ENCODE measurements around the gene MKRN2OS. TPM values are rescaled to one million over a fixed set of nuclear protein-coding genes. Genes with fewer than 3 reads are reported as not detected.

The MKRN2OS gene
- polyA plus RNA-seq, 2 of the 4 experiments (the other 2 are of a cell fraction): not detected

DNA sequence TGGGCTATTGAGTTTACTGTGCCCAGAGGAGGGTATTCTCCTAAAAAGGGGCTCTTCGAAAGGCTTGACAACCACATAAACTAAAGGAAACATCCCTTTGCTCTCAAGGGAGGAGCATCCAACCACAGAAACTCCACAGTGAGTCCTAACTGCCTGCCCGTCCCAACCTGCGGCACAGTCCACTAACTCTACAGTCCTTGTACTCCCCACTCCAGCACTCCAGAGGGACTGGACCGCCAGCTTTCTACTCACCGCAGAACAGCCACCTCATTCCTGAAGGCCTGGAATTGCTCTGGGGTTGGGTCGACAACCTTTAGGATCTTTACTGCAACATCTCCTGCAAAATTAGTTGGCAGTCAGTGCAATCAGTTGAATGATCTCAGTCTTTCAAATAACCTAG lies 46.2 kb upstream of the MKRN2OS start:
- ChIA-PET CTCF (no interaction called here), POLR2A (no interaction called here)
- DNase-seq (ENCODE audit: low read depth in 1 of 2, low spot score in 1 of 2) (no peak), ATAC-seq (no peak), FAIRE-seq (no peak)
- 85% methylated on average over 6 of the region's 6 CpGs for WGBS (ENCODE audit: missing lambda C conversion rate)
- TF ChIP-seq MYC (IDR thresholded peaks at IDR 0.05; ENCODE audit: borderline replicate concordance, low read length) (no peak), ESRRA (IDR thresholded peaks at IDR 0.05; ENCODE audit: borderline replicate concordance, low read length) (no peak), RCOR1 (IDR thresholded peaks at IDR 0.05; ENCODE audit: low read depth, low read length) (no peak), TFCP2L1 (CRISPR knock-in tag; IDR thresholded peaks at IDR 0.05) (no peak), CBX2 (IDR thresholded peaks at IDR 0.05; ENCODE audit: borderline replicate concordance, low read depth) (no peak), CHD2 (IDR thresholded peaks at IDR 0.05; ENCODE audit: low read length, partially characterized antibody) (no peak), NR3C1 (IDR thresholded peaks at IDR 0.05) (no peak), HEYL (CRISPR knock-in tag; IDR thresholded peaks at IDR 0.05) (no peak), HOXB5 (CRISPR knock-in tag; IDR thresholded peaks at IDR 0.05) (no peak), HOXA7 (CRISPR knock-in tag; IDR thresholded peaks at IDR 0.05) (no peak), FOXS1 (CRISPR knock-in tag; IDR thresholded peaks at IDR 0.05) (no peak), FOSL2 (IDR thresholded peaks at IDR 0.05) (no peak), FOSL2 (CRISPR knock-in tag; IDR thresholded peaks at IDR 0.05) (no peak), FOSB (CRISPR knock-in tag; IDR thresholded peaks at IDR 0.05) (no peak)
- TF ChIP-seq, protein P1, sequence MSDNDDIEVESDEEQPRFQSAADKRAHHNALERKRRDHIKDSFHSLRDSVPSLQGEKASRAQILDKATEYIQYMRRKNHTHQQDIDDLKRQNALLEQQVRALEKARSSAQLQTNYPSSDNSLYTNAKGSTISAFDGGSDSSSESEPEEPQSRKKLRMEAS (IDR thresholded peaks at IDR 0.05): no peak
- TF ChIP-seq, protein P2, sequence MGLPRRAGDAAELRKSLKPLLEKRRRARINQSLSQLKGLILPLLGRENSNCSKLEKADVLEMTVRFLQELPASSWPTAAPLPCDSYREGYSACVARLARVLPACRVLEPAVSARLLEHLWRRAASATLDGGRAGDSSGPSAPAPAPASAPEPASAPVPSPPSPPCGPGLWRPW (IDR thresholded peaks at IDR 0.05): no peak
- TF ChIP-seq, protein P3, sequence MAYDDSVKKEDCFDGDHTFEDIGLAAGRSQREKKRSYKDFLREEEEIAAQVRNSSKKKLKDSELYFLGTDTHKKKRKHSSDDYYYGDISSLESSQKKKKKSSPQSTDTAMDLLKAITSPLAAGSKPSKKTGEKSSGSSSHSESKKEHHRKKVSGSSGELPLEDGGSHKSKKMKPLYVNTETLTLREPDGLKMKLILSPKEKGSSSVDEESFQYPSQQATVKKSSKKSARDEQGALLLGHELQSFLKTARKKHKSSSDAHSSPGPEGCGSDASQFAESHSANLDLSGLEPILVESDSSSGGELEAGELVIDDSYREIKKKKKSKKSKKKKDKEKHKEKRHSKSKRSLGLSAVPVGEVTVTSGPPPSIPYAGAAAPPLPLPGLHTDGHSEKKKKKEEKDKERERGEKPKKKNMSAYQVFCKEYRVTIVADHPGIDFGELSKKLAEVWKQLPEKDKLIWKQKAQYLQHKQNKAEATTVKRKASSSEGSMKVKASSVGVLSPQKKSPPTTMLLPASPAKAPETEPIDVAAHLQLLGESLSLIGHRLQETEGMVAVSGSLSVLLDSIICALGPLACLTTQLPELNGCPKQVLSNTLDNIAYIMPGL (CRISPR knock-in tag; IDR thresholded peaks at IDR 0.05; ENCODE audit: borderline replicate concordance): no peak
- TF ChIP-seq, protein P4, sequence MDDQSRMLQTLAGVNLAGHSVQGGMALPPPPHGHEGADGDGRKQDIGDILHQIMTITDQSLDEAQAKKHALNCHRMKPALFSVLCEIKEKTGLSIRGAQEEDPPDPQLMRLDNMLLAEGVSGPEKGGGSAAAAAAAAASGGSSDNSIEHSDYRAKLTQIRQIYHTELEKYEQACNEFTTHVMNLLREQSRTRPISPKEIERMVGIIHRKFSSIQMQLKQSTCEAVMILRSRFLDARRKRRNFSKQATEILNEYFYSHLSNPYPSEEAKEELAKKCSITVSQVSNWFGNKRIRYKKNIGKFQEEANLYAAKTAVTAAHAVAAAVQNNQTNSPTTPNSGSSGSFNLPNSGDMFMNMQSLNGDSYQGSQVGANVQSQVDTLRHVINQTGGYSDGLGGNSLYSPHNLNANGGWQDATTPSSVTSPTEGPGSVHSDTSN (IDR thresholded peaks at IDR 0.05): no peak
- TF ChIP-seq, protein P5, sequence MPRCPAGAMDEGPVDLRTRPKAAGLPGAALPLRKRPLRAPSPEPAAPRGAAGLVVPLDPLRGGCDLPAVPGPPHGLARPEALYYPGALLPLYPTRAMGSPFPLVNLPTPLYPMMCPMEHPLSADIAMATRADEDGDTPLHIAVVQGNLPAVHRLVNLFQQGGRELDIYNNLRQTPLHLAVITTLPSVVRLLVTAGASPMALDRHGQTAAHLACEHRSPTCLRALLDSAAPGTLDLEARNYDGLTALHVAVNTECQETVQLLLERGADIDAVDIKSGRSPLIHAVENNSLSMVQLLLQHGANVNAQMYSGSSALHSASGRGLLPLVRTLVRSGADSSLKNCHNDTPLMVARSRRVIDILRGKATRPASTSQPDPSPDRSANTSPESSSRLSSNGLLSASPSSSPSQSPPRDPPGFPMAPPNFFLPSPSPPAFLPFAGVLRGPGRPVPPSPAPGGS (IDR thresholded peaks at IDR 0.05): no peak
- TF ChIP-seq, protein P6, sequence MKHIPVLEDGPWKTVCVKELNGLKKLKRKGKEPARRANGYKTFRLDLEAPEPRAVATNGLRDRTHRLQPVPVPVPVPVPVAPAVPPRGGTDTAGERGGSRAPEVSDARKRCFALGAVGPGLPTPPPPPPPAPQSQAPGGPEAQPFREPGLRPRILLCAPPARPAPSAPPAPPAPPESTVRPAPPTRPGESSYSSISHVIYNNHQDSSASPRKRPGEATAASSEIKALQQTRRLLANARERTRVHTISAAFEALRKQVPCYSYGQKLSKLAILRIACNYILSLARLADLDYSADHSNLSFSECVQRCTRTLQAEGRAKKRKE (CRISPR knock-in tag; IDR thresholded peaks at IDR 0.05; ENCODE audit: low read depth): no peak
- no peak overlapping the region for H3K4me2 ChIP-seq
- H3K9me3 ChIP-seq: no peaks in the 10 kb centered on the region
- no peak overlapping the region for H3K27ac ChIP-seq
- H3K4me3 ChIP-seq: no peak overlapping the region
- H3K4me1 ChIP-seq: 0 out of 3 replicates have a peak, but pooled peaks cover 4% of the 10 kb centered on the region

DNA sequence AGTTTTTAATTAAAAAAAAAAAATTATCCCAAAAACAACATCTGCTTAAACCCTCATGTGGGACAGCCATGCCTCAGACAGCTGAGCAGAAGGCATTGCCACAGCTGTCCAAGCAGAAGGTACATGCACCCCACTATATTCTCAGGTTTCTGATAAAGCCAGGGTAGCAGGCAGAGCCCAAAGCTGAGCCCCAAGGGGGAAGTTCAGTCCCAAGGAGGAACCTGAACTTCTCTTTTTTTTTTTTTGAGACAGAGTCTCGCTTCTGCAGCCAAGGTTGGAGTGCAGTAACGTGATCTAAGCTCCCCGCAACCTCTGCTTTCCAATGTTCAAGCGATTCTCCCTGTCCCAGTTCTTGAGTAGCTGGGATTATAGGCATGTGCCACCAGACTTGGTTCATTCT lies 44.8 kb upstream of the MKRN2OS start:
- no peak overlapping the region for H3K4me2 ChIP-seq
- DNase-seq (ENCODE audit: low read depth in 1 of 2, low spot score in 1 of 2): no peak
- no peak for FAIRE-seq
- 94% methylated on average over 3 of the region's 4 CpGs for WGBS (ENCODE audit: missing lambda C conversion rate)
- H3K4me1 ChIP-seq: 0 out of 3 replicates have a peak, but pooled peaks cover 4% of the 10 kb centered on the region
- ATAC-seq: no peak
- H3K4me3 ChIP-seq: no peak overlapping the region
- no peaks in the 10 kb centered on the region for H3K9me3 ChIP-seq
- no peak overlapping the region for H3K27ac ChIP-seq
- ChIA-PET POLR2A (interaction anchor here (0.7 kb wide), 1 partner anchor 82 kb away, joined by 6 read pairs; no protein-coding TSS in a partner anchor), CTCF (interaction anchor here (0.6 to 1.3 kb wide), 5 partner anchors 9 to 898 kb away, joined by 3 to 5 read pairs (median 3); partner anchors contain the start of gene RPL32)
- TF ChIP-seq ZC3H11A (IDR thresholded peaks at IDR 0.05): no peak
- TF ChIP-seq ZNF302 (CRISPR knock-in tag; IDR thresholded peaks at IDR 0.05): no peak
- TF ChIP-seq, protein P7, sequence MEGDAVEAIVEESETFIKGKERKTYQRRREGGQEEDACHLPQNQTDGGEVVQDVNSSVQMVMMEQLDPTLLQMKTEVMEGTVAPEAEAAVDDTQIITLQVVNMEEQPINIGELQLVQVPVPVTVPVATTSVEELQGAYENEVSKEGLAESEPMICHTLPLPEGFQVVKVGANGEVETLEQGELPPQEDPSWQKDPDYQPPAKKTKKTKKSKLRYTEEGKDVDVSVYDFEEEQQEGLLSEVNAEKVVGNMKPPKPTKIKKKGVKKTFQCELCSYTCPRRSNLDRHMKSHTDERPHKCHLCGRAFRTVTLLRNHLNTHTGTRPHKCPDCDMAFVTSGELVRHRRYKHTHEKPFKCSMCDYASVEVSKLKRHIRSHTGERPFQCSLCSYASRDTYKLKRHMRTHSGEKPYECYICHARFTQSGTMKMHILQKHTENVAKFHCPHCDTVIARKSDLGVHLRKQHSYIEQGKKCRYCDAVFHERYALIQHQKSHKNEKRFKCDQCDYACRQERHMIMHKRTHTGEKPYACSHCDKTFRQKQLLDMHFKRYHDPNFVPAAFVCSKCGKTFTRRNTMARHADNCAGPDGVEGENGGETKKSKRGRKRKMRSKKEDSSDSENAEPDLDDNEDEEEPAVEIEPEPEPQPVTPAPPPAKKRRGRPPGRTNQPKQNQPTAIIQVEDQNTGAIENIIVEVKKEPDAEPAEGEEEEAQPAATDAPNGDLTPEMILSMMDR (IDR thresholded peaks at IDR 0.05): no peak
- TF ChIP-seq MAZ (IDR thresholded peaks at IDR 0.05; ENCODE audit: borderline replicate concordance, low read depth, low read length): no peak
- no peak for TF ChIP-seq ZFP36 (IDR thresholded peaks at IDR 0.05; ENCODE audit: borderline replicate concordance, partially characterized antibody)
- no peak for TF ChIP-seq BHLHE40 (IDR thresholded peaks at IDR 0.05; ENCODE audit: low read depth, low read length)
- TF ChIP-seq HOXB13 (CRISPR knock-in tag; IDR thresholded peaks at IDR 0.05; ENCODE audit: low read depth): no peak
- TF ChIP-seq, protein P2 (IDR thresholded peaks at IDR 0.05): no peak
- TF ChIP-seq RFX5 (IDR thresholded peaks at IDR 0.05): no peak
- no peak for TF ChIP-seq HDAC2 (IDR thresholded peaks at IDR 0.05)

All from A549 (cell line).